ENCODE measurements around the gene PTPRD.

DNA sequence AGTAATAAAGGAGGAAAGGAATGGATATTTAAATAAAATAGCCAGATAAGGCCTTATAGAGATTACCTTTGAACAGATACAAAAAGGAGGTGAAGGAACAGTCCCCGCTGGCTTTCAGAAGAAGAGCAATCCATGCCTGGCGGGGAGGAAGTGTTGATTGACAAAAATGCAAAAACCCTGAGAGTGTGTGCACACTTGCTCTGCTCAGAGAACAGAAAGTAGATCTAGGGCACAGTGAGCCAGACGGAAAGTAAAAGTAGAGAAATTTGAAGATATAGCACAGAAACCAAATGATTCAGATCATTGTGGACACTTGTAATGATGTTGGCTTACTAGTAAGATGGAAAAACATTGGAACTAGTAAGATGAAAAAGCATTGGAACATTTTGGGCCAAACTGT is 720.6 kb downstream of the PTPRD start:
- TF ChIP-seq, protein P1, sequence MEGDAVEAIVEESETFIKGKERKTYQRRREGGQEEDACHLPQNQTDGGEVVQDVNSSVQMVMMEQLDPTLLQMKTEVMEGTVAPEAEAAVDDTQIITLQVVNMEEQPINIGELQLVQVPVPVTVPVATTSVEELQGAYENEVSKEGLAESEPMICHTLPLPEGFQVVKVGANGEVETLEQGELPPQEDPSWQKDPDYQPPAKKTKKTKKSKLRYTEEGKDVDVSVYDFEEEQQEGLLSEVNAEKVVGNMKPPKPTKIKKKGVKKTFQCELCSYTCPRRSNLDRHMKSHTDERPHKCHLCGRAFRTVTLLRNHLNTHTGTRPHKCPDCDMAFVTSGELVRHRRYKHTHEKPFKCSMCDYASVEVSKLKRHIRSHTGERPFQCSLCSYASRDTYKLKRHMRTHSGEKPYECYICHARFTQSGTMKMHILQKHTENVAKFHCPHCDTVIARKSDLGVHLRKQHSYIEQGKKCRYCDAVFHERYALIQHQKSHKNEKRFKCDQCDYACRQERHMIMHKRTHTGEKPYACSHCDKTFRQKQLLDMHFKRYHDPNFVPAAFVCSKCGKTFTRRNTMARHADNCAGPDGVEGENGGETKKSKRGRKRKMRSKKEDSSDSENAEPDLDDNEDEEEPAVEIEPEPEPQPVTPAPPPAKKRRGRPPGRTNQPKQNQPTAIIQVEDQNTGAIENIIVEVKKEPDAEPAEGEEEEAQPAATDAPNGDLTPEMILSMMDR (conservative IDR thresholded peaks at IDR 0.05; ENCODE audit: low read depth, low read length), result no peak
- no peak for TF ChIP-seq EZH2 (IDR thresholded peaks at IDR 0.05; ENCODE audit: borderline replicate concordance, low read depth, low read length, poor library complexity, severe bottlenecking)
